ENCODE data around the gene ZNF282.
A peak's percentile ranks its signal among the peaks of the same experiment; 100 is the strongest.

The ZNF282 gene

DNA sequence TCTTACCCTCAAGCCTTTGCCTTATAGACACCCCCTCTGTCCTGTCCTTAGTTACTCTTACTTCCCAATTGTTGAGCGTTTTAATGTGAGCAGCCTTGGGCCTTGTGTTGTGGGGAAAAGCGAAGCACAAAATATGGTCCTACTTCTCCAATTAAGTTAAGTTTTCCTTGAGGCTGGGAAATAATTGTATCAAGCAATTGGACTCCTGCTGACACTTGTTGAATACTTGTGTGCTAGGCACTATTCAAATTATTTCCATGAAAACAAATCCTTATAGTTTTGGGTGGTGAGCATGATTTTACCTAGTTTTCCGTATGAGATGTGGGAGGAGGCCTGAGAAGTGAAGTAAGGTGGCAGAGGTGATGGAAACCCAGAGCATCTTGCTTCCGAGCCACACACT lies 61.2 kb downstream of the ZNF282 start:
- Histone ChIP-seq H2AFZ (ENCODE audit: low read depth, low read length) (no peak overlapping the region), H3K79me2 (ENCODE audit: low read length) (no peaks in the 10 kb centered on the region), H3K4me3 (ENCODE audit: low read length) (no peak overlapping the region), H3K4me1 (ENCODE audit: low read length) (peaks cover 5% of the 10 kb centered on the region), H3K27ac (ENCODE audit: low read length) (no peak overlapping the region), H3K36me3 (replicated peaks; ENCODE audit: low read depth, low read length) (peaks cover 21% of the 10 kb centered on the region), H3K9ac (ENCODE audit: low read length) (no peak overlapping the region), H3K27me3 (ENCODE audit: low read depth, low read length) (no peaks in the 10 kb centered on the region), H3K4me2 (ENCODE audit: low read length) (no peak overlapping the region), H3K9me3 (ENCODE audit: insufficient read depth, low read length) (no peaks in the 10 kb centered on the region), H4K20me1 (ENCODE audit: insufficient read depth, low read length) (no peaks in the 10 kb centered on the region)
- no peak for TF ChIP-seq EZH2phosphoT487 (IDR thresholded peaks at IDR 0.05; ENCODE audit: low read depth)
- TF ChIP-seq, protein P1, sequence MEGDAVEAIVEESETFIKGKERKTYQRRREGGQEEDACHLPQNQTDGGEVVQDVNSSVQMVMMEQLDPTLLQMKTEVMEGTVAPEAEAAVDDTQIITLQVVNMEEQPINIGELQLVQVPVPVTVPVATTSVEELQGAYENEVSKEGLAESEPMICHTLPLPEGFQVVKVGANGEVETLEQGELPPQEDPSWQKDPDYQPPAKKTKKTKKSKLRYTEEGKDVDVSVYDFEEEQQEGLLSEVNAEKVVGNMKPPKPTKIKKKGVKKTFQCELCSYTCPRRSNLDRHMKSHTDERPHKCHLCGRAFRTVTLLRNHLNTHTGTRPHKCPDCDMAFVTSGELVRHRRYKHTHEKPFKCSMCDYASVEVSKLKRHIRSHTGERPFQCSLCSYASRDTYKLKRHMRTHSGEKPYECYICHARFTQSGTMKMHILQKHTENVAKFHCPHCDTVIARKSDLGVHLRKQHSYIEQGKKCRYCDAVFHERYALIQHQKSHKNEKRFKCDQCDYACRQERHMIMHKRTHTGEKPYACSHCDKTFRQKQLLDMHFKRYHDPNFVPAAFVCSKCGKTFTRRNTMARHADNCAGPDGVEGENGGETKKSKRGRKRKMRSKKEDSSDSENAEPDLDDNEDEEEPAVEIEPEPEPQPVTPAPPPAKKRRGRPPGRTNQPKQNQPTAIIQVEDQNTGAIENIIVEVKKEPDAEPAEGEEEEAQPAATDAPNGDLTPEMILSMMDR (IDR thresholded peaks at IDR 0.05; ENCODE audit: low read depth, low read length), result no peak

DNA sequence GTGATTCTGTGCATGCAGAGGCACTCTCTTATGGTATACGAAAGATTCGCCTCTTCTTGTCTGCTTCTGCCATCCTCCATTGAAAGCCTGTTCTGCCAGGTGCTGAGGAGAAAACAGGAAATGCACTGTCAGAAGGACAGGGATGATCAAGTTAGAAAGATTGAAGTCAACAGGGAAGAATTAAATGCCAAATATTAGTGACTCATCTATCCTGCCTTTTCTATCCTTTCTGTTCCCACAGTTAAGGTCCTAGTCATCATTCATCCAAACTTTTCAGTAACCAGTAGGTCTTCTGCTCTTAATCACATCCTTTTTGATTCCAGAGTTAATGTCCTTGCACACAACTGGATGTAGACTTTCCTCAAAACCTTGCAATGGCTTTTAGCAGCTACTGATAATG lies 61.8 kb downstream of the ZNF282 start:
- TF ChIP-seq, protein P1 (IDR thresholded peaks at IDR 0.05; ENCODE audit: low read depth, low read length), result no peak
- TF ChIP-seq EZH2phosphoT487 (IDR thresholded peaks at IDR 0.05; ENCODE audit: low read depth), result no peak
- no peak overlapping the region for H3K4me2 ChIP-seq (ENCODE audit: low read length)
- H3K9ac ChIP-seq (ENCODE audit: low read length), result no peak overlapping the region
- no peak overlapping the region for H3K4me3 ChIP-seq (ENCODE audit: low read length)
- no peaks in the 10 kb centered on the region for H4K20me1 ChIP-seq (ENCODE audit: insufficient read depth, low read length)
- H3K27ac ChIP-seq (ENCODE audit: low read length), result no peak overlapping the region
- H3K9me3 ChIP-seq (ENCODE audit: insufficient read depth, low read length), result no peaks in the 10 kb centered on the region
- H2AFZ ChIP-seq (ENCODE audit: low read depth, low read length), result no peak overlapping the region
- no peaks in the 10 kb centered on the region for H3K27me3 ChIP-seq (ENCODE audit: low read depth, low read length)
- H3K4me1 ChIP-seq (ENCODE audit: low read length), result peaks cover 5% of the 10 kb centered on the region
- H3K36me3 ChIP-seq (replicated peaks; ENCODE audit: low read depth, low read length), result peaks cover 19% of the 10 kb centered on the region
- no peaks in the 10 kb centered on the region; the same call in 1 of the 2 replicates for H3K79me2 ChIP-seq (ENCODE audit: low read length)

DNA sequence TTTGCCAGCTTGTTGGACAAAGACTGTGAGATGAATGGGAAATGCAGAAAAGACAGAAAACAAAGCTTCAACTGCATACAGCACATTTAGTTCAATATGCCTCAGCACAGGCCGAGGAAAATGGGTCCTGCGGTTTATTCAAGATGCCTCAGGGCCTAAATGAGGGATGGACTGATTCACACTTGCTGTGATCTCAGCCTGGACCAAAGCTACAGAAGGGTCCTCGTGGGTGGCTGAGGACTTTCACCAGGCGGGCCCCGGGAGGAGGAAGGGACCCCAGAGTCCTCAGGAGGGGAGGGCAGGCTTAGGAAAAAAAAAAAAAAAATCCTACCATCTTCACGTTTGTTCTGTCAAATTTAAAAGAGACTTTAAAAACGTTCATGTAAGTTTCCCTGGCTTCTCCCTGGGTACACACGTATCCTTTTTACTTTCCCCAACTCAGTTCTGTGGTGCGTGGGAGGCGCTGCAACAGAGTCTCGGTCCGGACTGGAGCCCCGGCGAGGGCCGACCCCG lies 66.0 kb downstream of the ZNF282 start:
- Histone ChIP-seq H2AFZ (ENCODE audit: low read depth, low read length) (peak overlapping the region; percentile 78), H3K27ac (ENCODE audit: low read length) (peak overlapping the region; percentile 18), H3K27me3 (ENCODE audit: low read depth, low read length) (no peaks in the 10 kb centered on the region), H3K4me3 (ENCODE audit: low read length) (peak overlapping the region; percentile 86), H3K9me3 (ENCODE audit: insufficient read depth, low read length) (no peaks in the 10 kb centered on the region), H3K4me1 (ENCODE audit: low read length) (peaks cover 12% of the 10 kb centered on the region), H4K20me1 (ENCODE audit: insufficient read depth, low read length) (peaks cover 7% of the 10 kb centered on the region; the same call in 1 of the 2 replicates), H3K9ac (ENCODE audit: low read length) (peak overlapping the region; percentile 91), H3K36me3 (replicated peaks; ENCODE audit: low read depth, low read length) (peaks cover 19% of the 10 kb centered on the region), H3K4me2 (ENCODE audit: low read length) (peak overlapping the region; percentile 73), H3K79me2 (ENCODE audit: low read length) (peaks cover 38% of the 10 kb centered on the region)
- no peak for TF ChIP-seq EZH2phosphoT487 (IDR thresholded peaks at IDR 0.05; ENCODE audit: low read depth)
- TF ChIP-seq, protein P1 (IDR thresholded peaks at IDR 0.05; ENCODE audit: low read depth, low read length), result no peak

DNA sequence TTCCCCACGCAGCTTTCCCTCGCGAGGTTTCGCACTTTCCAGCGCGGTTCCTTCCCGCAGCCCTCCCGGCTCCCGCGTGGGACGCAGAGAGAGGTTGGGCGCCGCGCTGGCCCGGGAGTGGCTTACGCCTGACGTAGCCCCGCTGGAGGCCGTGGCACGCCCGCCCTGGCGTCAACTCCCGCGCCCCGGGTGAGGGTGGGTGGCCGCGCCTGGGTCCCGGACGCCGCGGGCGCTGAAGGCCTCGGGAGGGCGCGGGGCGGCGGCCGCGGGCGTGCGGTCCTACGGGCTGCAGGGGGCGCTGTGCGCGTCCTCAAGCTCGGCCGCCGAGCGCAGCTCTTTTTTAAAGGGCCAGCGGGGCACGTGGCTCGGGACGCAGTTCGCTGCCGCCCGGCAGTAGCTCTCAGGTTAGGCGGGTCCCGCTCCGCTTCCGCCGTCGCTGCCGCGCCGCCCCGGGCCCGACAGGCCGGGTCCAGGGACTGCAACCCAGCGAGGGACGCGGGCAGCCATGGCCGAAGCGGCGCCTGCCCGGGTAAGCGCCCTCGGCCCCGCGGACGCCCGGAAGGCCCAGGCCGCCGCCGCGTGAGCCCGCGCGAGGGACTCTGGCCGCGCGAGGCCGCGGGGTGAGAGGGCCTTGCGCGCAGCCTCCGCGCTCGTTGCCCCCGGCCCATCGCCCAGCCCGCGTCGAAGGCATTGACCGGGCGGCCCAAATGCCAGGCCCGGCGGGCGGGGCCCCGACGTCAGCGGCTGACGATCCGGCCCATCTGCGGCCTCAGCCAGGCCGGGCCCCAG lies 66.7 kb downstream of the ZNF282 start, which contains the start of gene ZNF783:
Gene ZNF783, plus strand, starts transcription at position 368 of the 789 bp plus-strand sequence. Its CDS starts 138 bp downstream, at position 506.
- Histone ChIP-seq H3K27ac (ENCODE audit: low read length) (peak within 1 kb of the TSS; percentile 54), H3K4me2 (ENCODE audit: low read length) (peak within 1 kb of the TSS; percentile 73), H3K36me3 (replicated peaks; ENCODE audit: low read depth, low read length) (peaks cover 23% of the 10 kb centered on the region), H3K79me2 (ENCODE audit: low read length) (peaks cover 40% of the 10 kb centered on the region), H4K20me1 (ENCODE audit: insufficient read depth, low read length) (peaks cover 7% of the 10 kb centered on the region; the same call in 1 of the 2 replicates), H3K4me1 (ENCODE audit: low read length) (peaks cover 12% of the 10 kb centered on the region), H3K9ac (ENCODE audit: low read length) (peak within 1 kb of the TSS; percentile 91), H3K27me3 (ENCODE audit: low read depth, low read length) (no peaks in the 10 kb centered on the region), H3K9me3 (ENCODE audit: insufficient read depth, low read length) (no peaks in the 10 kb centered on the region), H3K4me3 (ENCODE audit: low read length) (peak within 1 kb of the TSS; percentile 86), H2AFZ (ENCODE audit: low read depth, low read length) (peak within 1 kb of the TSS; percentile 78)
- TF ChIP-seq, protein P1 (IDR thresholded peaks at IDR 0.05; ENCODE audit: low read depth, low read length), result peak; percentile 68
- no peak for TF ChIP-seq EZH2phosphoT487 (IDR thresholded peaks at IDR 0.05; ENCODE audit: low read depth)

Measured in OCI-LY3 (cell line).